Sigmoid colon (tissue), 7 donors: ENCODE data around the gene OPCML. TPM values are rescaled to one million over a fixed set of nuclear protein-coding genes. Genes with fewer than 3 reads are reported as not detected.

ENCODE experiments used
- DNase-seq: peaks from one replicate; pipeline ENCODE4 v3.0.0-alpha.2; 2019
- H3K27ac ChIP-seq, 4 donors: fragments of 200-600 bp; sonication (generic); one replicate each; pipeline ENCODE4 v1.5.1; 2016 to 2019; ENCODE audit warnings: mild to moderate bottlenecking in 1 of 4
- H3K27me3 ChIP-seq, 3 donors: fragments of 200-600 bp; sonication (generic); one replicate each; pipeline ENCODE4 v1.5.1; 2019; ENCODE audit warnings: mild to moderate bottlenecking in 1 of 3
- H3K36me3 ChIP-seq, 4 donors: fragments of 200-600 bp; sonication (generic); one replicate each; pipeline ENCODE4 v1.5.1; 2016 to 2019
- H3K4me1 ChIP-seq, 4 donors: fragments of 200-600 bp; sonication (generic); one replicate each; pipeline ENCODE4 v1.5.1; 2017 to 2019
- H3K4me3 ChIP-seq, 4 donors: fragments of 200-600 bp; sonication (generic); one replicate each; pipeline ENCODE4 v1.5.1; 2017 to 2019; ENCODE audit warnings: mild to moderate bottlenecking in 2 of 4, moderate library complexity in 1 of 4
- H3K9me3 ChIP-seq, 4 donors: fragments of 200-600 bp in 3 of 4; sonication (generic) in 3 of 4; one replicate each; pipeline versions ENCODE4 v1.5.1 to v1.6.1; 2013 to 2019
- CTCF ChIP-seq, 4 experiments: fragments of 450-650 bp in 3 of 4; fragments of 200-600 bp in 1 of 4; IDR thresholded peaks; one replicate each; pipeline ENCODE4 v1.5.1; 2016 to 2019; ENCODE audit warnings: antibody characterized with exemption in 4 of 4, mild to moderate bottlenecking in 3 of 4, moderate library complexity in 2 of 4
- EP300 ChIP-seq, 4 donors: sonication (generic); formaldehyde crosslinking; IDR thresholded peaks; one replicate each; pipeline ENCODE4 v1.6.1; 2017; ENCODE audit warnings: antibody characterized with exemption in 4 of 4
- POLR2A ChIP-seq, 2 donors: fragments of 450-650 bp; IDR thresholded peaks; one replicate each; pipeline ENCODE4 v1.6.1; 2016; ENCODE audit warnings: antibody characterized with exemption in 2 of 2, mild to moderate bottlenecking in 2 of 2, moderate library complexity in 2 of 2
- POLR2AphosphoS5 ChIP-seq, 4 donors: sonication (generic); formaldehyde crosslinking; IDR thresholded peaks; one replicate each; pipeline ENCODE4 v1.6.1; 2017; ENCODE audit warnings: antibody characterized with exemption in 4 of 4
- WGBS, 2 donors: extraction: QIAGEN DNeasy Blood & Tissue Kit; methylation state at CpG; one replicate each; pipeline ENCODE4 v1.1.7; 2013; 5-methylcytosine and 5-hydroxymethylcytosine counted together
- intact Hi-C: fragments of 100-400 bp; cut with DNase I; formaldehyde crosslinking; loops from one replicate; pipeline ENCODE4 v1.15.1; 2023
- polyA plus RNA-seq, 3 donors: library from polyadenylated mRNA; stranded (reverse); fragments of 200-250 nt; gene quantifications; one replicate each; pipeline ENCODE4 v1.2.3, GENCODE V29; 2013
- total RNA-seq, 4 donors: library from RNA; depleted of rRNA; stranded (reverse); fragments of >200 nt; gene quantifications; one replicate each; pipeline ENCODE4 v1.1.0, GENCODE V29; 2016
- donor health status: healthy with polysubstance abuse.
- donor health status: Bipolar disorder and iron deficiency.
- donor health status: healthy.

Gene OPCML
- total and polyA plus RNA-seq, 7 donors: under 0.01 to 0.14 (median 0.03) TPM; not detected in 4

DNA sequence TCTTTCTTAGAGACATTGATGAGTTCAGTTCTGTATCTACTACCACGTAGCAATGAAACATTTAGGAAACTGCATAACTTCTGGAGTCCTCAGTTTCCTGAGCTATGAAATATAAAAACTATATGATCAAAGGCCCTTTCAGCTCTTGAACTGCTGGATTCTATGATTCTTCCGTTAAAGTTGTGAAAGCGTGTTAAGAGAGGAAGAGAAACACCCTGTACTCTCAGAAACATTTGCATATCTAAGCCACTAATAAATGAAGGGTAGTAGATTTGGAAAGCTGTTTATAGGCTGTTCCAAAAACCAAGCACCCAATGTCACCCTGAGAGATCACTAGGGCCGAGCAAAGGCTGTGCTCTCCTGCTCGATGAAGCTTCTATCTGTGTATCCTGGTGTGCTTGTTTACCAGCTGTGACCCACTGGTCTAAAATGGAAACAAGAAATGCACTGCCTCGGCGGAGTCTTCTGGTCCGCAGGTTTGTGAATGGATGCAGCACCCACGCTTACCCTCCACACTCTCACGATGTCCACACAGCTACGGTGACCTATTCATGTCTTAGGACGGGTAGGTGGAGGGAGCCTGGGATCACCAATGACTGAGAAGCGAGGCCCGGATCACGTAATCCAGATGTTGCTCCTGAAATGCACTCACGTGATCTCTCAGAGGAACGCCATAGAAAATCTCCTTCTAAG is 325.8 kb downstream of the OPCML start:
- intact Hi-C loops: no loop called here
- TF ChIP-seq POLR2AphosphoS5 (IDR thresholded peaks at IDR 0.05) (no peak), EP300 (IDR thresholded peaks at IDR 0.05) (no peak)

GRCh38 chr11:133204158-133204557 is 328.1 kb downstream of the OPCML start:
- intact Hi-C loops: no loop called here
- no peaks in the 10 kb centered on the region for H3K27me3 ChIP-seq
- no peak overlapping the region for H3K27ac ChIP-seq
- no peaks in the 10 kb centered on the region for H3K4me1 ChIP-seq
- no peaks in the 10 kb centered on the region for H3K36me3 ChIP-seq
- H3K9me3 ChIP-seq: no peaks in the 10 kb centered on the region
- H3K4me3 ChIP-seq: no peak overlapping the region
- TF ChIP-seq POLR2AphosphoS5 (IDR thresholded peaks at IDR 0.05) (no peak), CTCF (IDR thresholded peaks at IDR 0.05) (no peak), EP300 (IDR thresholded peaks at IDR 0.05) (no peak)
- DNase-seq: no peak
- 70 to 76% methylated on average over 3 of the region's 3 CpGs for WGBS, 2 donors

More for the DNA sequence above, 325.8 kb downstream of the OPCML start:
- Histone ChIP-seq H3K4me3 (no peak overlapping the region), H3K27ac (no peak overlapping the region), H3K9me3 (no peaks in the 10 kb centered on the region), H3K27me3 (peaks cover 0 to 3% (median 0%) of the 10 kb centered on the region in 3 donors), H3K4me1 (no peaks in the 10 kb centered on the region), H3K36me3 (no peaks in the 10 kb centered on the region)
- no peak for DNase-seq
- 88 to 92% methylated on average over 17 of the region's 17 CpGs for WGBS, 2 donors

DNA sequence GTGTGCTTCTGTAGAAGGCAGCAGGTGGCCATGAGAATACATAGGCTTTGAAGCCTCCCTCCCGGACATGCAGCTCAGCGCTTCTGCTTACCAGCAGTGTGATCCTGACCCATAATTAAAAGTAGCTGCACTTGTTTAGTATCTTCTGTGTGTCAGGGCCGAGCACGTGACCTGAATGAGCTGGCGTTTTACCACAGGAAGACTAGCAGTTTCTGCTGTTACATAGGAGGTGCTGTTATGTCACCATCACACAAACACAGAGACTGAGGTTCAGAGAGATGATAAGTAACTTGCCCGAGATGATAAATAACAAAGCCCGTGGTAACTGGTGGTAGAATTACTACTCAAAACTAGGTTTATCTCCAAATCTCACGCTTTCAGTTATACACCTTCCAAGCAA is 329.5 kb downstream of the OPCML start:
- H3K27me3 ChIP-seq: no peaks in the 10 kb centered on the region
- H3K9me3 ChIP-seq: no peaks in the 10 kb centered on the region
- WGBS, 2 donors: 84 to 86% methylated on average over 8 of the region's 8 CpGs
- H3K4me3 ChIP-seq: no peak overlapping the region
- no peaks in the 10 kb centered on the region for H3K4me1 ChIP-seq
- TF ChIP-seq CTCF (IDR thresholded peaks at IDR 0.05) (no peak), POLR2A (IDR thresholded peaks at IDR 0.05) (no peak), POLR2AphosphoS5 (IDR thresholded peaks at IDR 0.05) (no peak), EP300 (IDR thresholded peaks at IDR 0.05) (no peak)
- no peaks in the 10 kb centered on the region for H3K36me3 ChIP-seq
- no peak overlapping the region for H3K27ac ChIP-seq
- DNase-seq: no peak
- intact Hi-C loops: no loop called here

DNA sequence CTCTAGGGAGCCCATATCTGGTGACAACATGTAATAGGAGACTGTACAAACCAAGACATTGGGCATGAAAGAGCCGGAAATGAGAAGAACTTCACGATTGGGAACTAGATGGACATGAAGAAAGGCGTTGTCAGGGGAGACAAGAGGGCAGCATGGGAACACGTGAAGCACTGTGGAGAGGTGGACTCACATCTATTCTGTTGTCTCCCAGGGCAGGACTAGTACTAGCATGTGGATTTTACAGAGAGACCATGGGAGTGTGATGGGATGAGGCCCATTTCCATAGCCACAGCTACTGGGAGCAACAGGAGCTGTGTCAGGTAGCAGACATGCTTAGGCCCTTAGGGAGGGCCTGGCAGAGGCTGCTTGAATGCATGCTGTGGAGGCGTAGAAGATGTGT is 333.9 kb downstream of the OPCML start:
- TF ChIP-seq POLR2AphosphoS5 (IDR thresholded peaks at IDR 0.05) (no peak), POLR2A (IDR thresholded peaks at IDR 0.05) (no peak), EP300 (IDR thresholded peaks at IDR 0.05) (no peak), CTCF (IDR thresholded peaks at IDR 0.05) (no peak)
- intact Hi-C loops: no loop called here
- 90 to 93% methylated on average over 5 of the region's 5 CpGs for WGBS, 2 donors
- Histone ChIP-seq H3K4me1 (no peaks in the 10 kb centered on the region), H3K4me3 (no peak overlapping the region), H3K9me3 (no peaks in the 10 kb centered on the region), H3K36me3 (no peaks in the 10 kb centered on the region), H3K27ac (no peak overlapping the region), H3K27me3 (peaks cover 0 to 20% (median 0%) of the 10 kb centered on the region in 3 donors)
- no peak for DNase-seq

- H3K27me3 ChIP-seq: peaks cover 0 to 20% (median 0%) of the 10 kb centered on the region in 3 donors
- H3K36me3 ChIP-seq: no peaks in the 10 kb centered on the region
- no peak for DNase-seq
- intact Hi-C loops: no loop called here
- TF ChIP-seq POLR2AphosphoS5 (IDR thresholded peaks at IDR 0.05) (no peak), CTCF (IDR thresholded peaks at IDR 0.05) (no peak), EP300 (IDR thresholded peaks at IDR 0.05) (no peak)
- no peak overlapping the region for H3K27ac ChIP-seq
- no peaks in the 10 kb centered on the region for H3K4me1 ChIP-seq
- H3K9me3 ChIP-seq: no peaks in the 10 kb centered on the region
- WGBS, 2 donors: 80 to 94% methylated on average over 4 of the region's 4 CpGs
- H3K4me3 ChIP-seq: no peak overlapping the region
Measured at GRCh38 chr11:133197425-133197824, 334.9 kb downstream of the OPCML start.
